Measurements from ENCODE around the gene GNG2.
"Not testable (repeated sequence)": the region's sequence is repeated elsewhere in the genome, so short reads cannot be mapped to it uniquely, and the experiment has no call there.

The GNG2 gene

DNA sequence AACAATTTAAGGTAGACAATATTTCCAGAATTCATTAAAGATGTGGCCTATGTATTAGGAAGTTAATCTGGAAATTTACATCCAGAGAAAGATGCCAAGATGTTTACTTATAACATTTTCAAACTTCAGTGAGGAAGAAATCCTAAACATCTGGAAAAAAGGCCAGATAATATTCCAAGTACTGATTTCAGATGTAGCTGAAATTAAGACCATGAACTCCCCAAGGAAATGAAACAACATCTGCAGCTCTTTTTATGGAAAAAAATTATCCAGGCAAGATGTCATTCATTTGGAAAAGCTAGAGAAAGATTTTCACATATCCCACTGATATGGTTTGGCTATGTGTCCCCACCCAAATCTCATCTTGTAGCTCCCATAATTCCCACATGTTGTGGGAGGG is 35.0 kb downstream of the GNG2 start:
- DNase-seq, result no peak

DNA sequence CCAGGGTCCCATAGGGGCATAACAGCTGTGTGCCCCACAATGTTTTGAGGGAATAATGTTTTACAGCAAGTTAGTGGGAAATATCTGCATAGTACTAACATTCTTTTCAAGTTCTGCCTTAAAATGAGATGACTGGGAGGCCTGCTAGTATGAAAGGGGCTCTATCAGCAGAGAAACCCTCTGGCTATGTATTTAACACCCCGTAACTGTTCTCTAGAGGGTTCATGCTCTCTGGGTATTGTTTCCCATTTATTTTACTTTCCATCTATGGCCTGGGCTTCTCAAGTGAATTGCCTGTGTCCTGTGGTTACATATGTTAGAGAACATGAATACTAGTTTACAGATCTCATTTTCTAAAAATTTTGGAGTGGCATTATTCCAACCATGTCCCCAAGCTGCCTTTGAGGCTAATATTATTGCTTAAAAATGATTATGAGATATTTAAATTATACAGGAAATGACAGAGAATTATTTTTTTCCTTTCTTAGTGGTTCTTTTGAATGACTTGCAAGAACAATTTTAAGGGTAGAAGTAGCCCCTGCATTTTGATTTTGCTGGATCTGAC is 37.5 kb downstream of the GNG2 start:
- DNase-seq, result no peak

DNA sequence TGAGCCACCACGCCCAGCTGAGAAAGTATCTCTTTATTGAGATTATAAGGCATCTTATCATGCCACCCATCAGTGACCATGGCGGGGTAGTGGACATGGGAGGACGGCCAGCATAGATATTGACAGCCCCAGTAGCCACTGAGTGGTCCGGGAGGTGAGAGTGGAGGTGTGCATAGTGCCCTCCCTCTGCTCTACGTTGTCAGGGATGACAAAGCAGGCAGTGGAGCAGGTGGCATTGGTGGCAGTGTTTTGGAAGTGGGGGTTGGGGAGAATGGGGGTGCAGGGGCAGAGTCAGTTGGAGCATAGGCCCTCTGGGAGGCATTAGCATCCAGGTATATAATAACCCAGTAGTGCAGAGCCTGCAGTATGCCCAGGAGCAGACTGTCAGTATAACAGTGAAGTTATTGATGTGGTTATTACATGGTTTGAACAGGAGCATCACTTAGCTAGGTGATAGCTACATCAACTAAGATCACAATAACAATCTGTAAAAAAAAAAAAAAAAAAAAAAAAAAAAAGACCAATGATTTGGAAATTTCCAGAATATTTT is 41.1 kb downstream of the GNG2 start:
- no peak for DNase-seq

DNA sequence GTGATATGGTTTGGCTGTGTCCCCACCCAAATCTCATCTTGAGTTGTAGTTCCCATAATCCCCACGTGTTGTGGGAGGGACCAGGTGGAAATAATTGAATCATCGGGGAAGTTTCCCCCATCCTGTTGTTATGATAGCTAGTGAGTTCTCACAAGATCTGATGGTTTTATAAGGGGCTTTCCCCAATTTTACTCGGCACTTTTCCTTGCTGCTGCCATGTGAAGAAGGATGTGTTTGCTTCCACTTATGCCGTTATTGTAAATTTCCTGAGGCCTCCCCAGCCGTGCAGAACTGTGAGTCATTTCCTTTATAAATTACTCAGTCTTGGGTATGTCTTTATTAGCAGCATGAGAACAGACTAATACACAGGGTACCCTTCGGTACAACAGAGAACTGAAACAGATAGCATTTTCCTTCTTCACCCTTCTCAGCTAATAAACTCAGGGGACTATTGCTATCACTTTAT is 45.3 kb downstream of the GNG2 start:
- DNase-seq, result not testable (repeated sequence)

DNA sequence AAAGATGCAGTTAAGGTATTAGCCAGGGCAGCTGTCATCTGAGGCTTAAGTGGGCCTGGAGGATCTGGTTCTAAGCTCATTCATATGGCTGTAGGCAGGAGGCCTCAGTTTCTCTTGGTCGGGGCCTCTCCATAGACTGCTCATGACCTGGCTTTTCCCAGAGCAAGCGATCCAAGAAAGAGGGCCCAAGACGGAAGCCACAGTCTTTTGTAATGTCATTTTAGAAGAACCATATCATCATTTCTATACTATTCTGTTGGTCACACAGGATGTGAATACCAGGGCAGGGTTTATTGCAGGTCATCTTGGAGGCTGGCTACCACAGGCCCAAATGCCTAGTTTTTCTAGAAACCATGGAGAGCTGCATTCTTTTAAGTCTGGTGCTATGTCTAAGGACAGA is 47.7 kb downstream of the GNG2 start:
- DNase-seq, result no peak

DNA sequence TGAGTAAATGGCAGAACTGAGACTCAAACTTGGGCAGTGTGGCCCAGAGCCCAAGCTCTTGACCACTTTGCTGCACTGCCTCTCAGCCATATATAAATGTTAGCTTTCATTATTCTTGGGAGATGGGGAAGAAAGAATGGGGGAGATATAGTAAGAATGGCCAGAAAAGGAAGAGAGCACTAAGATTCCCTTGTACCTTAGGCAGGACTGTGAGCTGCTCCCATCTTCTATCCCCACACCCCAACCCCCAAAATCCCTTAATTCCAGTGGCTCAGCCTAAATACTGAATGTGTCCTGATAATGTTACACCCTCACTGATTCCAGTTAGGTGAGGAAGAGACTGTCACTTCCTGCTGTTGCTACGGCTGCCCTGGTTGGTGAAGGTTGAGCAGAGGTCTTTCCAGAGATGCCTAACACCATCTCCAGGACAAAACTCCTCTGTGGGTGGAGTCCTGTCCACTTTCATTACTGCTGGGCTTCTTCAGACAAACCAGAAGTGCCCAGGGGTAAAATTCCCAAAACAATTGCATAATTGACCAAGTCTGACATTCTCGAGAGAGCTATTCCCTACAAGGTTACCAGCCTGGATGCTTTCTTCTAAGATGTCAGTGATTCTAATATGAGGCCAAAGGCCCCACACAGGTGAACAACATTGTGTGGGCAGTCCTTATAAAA is 51.8 kb downstream of the GNG2 start:
- no peak for DNase-seq

DNA sequence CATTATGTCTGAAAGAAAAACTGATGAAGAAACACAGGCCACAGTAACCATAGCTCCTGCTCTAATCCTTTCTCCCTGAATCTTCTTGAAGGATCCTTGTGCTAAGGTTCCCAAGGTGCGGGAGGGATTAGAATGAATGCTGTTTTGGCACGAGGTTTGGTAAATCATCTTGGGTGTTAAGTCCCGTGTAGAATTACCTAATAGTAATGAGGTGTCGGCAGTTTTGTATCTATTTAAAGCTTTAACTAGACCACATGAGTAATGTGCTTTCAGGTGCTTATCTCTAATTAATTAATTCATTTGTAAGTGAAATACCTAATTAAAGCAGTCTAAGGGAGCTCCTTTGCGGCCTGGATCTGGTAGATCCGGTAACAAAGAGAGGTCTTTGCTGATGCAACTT is 53.9 kb downstream of the GNG2 start:
- DNase-seq, result no peak

DNA sequence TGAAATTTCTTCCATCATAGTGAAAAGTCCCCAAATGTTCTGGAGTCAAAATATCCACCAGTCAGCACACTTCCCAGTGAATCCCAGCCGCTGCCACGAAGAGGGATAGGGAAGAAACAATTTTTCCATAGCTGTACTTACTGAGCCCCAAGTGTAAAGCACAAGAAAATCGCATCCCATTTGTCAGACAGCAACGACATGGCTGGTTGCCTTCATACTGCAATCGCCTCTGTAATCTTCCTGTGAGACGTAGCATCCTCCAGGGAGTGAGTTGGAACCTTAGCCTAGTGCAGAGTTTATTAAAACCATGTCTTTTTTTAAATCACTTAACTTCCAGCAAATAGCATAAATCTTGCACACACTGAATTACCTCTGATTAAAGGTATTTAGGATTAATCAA is 56.8 kb downstream of the GNG2 start:
- DNase-seq, result no peak

DNA sequence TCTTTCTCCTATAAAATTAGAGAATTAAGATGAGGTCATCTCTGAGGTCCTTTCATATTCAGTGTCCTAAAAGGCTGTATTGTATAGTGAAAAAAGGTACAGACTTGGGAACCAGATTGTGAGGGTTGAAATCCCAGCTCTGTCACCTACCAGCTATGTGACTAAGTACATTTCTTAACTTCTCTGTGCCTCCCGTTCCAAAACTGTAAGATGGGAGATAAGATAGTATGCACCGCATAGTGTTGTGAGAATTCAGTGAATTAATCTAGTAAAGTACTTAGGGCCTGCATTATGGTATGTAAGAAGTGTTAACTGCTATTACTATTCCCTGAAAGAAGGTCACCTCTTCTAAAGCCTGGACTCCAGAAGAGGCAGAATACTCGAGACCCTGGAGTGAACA is 60.6 kb downstream of the GNG2 start:
- no peak for DNase-seq

DNA sequence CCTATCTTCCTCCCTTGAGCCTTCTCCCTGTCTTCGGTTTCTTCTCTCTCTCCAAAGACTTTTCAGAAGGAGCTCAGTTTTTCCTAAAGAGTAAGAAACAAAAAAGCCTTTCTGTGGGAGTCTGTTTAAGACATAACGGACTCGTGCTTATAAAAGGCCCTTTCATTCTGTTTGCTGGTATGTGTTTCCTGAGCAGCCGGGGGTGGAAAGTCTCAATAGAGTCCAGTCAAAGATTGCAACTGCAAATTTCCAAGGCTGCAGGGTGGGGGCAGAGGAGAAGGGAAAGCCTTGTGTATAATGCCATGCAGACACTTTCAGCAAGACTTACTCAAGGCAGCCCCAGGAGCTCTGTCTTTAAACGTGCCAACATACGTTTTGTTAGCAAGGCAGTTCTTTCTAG is 62.2 kb downstream of the GNG2 start:
- no peak for DNase-seq

DNA sequence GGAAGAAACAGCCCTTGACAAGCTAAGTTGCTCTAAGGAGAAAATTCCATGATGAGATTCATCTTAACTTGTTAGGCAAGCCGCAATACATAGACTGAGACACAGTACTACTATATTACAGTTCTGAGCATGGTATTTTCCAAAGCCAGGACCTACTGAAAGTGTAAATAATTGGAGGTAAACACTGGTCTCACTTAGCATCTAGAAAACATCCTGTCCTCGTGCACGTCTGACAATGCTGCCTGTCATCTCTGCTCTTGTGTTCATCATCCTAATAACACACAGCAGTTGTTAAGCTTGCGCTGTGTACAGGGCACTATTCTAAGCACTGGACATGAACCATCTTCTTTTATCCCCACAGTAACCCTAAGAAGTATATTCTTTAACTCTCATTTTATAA is 64.2 kb downstream of the GNG2 start:
- DNase-seq, result no peak

DNA sequence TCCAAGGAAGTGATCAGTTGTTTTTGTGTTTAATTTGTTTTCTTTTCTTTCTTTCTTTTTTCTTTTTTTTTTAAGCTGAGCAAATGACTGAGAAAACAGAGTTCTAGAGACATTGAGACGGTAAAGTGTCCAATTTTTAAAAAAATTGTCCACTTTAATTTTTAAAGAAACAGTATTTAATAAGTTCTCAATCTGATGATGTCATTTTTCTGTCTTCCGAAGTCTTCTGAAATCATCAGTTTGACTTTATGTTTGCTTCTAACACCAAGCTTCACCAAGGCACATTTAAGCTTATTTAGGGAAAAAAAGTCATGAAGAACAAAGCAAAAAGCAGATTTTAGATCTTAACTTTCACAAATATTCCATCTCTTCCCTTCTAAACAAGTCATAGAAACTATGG is 65.6 kb downstream of the GNG2 start:
- DNase-seq, result no peak

DNA sequence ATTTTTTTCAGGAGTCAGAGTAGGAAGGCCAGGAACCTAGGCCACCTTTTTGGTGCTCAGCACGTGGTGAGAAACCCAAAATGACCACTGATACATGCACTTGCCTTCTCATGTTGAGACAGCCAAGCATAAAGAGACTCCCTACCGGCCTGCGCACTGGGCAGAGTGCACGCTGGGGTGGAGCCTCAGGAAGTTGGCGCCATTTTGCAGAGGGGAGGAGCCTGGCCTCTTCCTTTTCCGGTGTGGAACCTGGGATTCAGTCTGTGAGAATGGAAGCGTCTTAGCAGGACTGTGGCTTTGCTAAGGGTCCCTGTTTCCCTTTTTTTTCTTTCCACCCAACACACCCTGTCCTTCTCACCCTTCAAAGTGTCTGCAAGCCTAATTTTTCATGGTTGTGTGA is 66.0 kb downstream of the GNG2 start:
- no peak for DNase-seq

DNA sequence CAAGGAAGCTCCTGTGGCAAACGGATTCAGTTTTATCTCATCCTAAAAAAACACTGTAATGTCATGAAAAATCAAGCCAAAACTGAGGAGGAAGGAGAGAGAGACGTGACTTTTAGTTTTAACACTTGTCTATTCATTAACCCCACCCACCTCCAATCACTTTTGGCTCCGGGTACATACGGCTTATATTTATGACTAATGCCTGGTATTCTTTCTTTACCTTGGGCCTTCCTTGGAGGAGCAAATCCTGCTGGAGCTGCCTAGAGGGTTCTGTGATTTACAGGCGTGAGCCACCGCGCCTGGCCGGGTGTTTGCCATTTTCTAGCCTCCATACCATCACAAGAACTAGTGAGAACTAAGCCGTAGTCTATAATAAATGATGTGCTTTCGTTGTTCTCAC is 68.2 kb downstream of the GNG2 start:
- no peak for DNase-seq

DNA sequence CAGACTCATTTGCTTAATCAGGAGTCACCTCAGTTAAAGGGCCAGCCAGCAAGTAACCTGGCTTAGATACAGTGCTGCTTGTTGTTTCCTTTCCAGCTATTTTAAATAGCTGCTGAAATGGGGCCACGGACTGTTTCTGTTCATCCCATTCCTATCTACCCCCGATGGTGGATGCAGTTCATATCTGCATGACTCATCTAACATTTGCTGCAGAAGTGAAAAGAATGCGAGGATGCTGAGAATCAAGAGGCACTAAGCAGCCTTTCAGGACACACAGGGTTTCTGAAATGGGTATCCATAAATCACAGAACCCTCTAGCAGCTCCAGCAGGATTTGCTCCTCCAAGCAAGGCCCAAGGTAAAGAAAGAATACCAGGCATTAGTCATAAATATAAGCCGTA is 68.8 kb downstream of the GNG2 start:
- no peak for DNase-seq

DNA sequence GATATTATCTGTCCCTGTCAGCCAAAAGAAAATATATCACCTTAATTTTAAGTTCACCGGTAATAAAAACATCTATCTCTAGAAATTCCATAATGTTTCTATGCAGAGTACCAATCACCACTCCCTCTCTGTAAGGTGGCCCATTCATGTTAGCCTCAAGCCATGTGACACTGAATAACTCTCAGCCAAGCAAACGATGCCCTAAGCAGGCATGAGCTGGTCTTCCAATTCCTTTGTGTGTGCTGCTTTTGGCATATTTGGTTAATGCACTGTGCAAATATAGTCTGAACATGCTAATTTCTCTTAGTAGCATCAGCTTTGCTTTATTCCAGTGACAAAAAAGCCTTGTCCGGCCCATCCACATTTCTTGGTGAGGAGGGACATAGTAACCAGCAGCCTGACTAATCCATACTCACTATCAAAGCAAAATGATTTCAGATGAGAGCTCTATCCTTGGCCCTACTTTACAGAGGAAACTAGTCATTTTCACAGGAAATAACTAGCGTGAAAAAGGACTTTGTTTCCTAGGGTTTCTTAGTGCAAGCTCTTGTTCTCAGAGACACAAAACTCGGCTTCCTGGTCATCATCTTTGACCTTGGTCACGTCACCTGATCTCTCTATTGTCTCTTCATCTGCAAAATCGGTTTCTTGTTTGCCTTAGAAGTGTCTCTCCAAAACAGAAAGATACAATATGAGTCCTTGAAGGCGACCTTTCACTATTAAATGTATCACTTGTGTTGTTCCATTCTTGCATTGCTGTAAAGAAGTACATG is 69.7 kb downstream of the GNG2 start:
- no peak for DNase-seq

DNA sequence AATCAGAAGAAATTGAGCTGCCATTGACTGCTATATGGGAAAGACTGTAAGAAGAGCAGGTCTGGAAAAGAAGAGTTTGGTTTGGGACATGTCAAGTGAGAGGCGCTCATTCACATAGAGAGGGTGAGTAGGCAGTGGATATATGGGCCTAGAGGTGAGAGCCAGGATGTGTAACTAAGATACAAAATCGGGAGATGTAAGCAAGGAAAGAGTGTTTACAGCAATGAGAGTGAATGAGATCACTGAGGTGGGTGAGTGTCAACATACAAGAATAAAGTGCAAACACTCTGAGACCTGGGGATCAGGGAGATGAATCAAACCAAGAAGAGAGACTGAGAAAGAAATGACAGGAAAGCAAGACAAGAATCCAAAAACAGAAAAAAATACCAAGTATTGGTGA is 70.9 kb downstream of the GNG2 start:
- no peak for DNase-seq

DNA sequence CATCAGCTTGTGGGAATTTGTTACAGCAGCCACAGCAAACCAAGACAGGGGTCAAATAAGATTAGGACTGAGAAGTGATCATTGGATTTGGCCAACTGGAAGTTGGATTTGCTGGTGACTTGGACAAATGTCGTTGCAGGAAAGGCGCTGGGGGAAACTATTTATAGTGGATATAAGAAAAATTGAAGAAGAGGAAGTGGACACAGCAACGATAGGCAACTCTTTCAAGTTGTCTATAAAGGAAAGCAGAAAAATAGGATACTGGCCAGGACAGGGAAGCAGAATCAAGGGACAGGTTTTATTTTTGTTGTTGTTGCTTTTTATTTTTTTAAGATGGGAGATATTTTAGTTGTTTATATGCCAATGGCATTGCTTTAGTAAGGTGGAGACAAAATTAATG is 72.8 kb downstream of the GNG2 start:
- DNase-seq, result no peak

DNA sequence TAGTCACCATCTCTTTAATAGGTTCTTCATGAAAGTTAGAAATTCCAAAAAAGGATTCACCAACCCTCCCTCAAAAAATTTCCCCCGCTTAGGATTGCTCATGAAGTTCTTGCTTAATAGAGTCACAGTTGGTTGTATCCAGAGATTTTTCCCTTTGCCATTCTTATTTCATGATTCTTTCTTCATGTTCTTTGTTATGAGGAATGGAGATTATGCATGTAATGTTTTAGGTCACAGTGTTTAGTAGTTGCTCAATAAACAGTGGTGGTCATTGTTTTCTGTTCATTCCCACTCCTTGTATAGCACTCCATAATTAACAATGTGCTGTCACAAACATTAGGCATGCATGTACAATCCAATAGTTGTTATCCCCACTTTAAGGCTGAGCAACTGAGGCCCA is 77.7 kb downstream of the GNG2 start:
- no peak for DNase-seq

DNA sequence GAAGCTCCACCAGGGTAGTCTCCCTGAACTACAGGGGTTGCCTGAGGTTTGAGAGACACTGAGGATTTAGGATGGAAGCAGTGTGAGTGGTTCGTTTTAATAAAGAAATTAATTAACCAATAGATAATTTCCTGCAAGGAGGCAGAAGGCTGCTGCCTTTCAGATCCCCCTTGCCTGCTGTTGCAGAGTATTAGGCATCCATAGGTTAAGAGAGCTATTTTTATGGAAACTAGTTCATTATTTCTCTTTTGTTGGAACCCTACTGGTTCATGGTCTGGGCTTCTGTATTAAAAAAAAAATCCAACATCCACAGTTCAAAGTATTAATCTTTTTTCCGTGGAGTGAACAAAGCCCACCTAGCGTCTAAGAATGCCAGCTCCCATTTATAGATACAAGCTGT is 78.4 kb downstream of the GNG2 start:
- DNase-seq, result no peak

DNA sequence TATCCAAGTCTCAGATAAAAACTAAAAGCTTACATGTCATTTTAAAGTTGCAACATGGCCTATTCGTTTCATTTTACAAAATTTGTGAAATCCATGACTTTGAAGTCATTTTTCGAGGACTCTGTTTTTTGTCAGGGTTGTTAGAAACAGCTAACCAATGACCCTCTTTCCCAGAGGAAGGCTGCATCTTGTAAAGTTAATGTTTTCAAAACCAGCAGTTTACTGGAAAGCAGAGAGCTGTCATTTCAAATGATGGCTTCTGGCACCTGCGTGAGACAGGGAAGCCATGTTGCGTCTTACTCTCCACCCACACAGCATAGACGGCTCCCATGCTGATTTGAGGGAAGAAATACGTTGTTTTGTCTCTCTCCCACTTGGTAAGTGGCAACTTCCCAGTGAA is 78.8 kb downstream of the GNG2 start:
- no peak for DNase-seq

DNA sequence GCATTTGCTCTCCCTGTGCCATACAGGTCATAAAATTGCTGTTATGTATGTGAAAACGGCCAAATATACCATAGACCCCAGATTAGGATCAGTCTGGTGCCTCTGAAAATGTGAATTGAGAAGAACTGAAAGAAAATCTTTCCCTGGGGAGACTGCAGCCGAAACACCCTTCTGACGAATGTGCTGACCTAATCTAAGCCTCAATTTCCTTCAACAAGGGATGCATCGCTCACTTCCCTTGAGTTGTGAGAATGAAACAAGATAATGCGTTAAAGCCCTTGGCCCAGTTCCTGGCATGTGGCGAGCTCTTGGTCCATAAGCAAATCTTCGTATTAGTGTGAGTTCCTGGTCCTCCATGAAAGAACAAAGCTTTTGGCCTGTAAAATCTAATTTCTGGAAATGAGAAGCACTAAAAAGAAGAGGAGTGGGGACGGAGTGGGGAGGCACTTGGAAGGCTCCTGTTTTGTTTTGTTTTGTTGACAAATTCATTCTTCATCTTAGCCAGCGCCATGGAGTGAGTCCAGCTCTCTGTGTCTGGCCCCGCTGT is 79.4 kb downstream of the GNG2 start:
- no peak for DNase-seq

DNA sequence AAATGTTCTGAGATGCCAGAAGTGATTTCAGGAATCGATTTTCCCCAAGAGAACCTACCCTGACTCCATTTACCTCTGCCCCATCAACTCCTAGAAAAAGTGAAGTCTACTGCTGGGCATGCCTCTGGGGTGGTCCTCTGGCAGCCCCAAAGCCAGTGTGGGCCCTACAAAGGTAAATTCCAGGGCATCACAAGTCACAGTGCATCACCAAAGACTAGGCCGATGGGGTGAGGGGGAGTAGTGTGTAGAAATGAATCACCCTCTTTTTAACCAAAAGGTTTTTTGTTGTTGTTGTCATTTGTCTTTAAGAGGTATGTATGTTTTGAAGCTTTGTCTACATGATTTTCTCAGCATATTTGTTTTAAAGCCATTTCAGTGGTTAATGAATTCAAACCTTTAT is 82.6 kb downstream of the GNG2 start:
- no peak for DNase-seq

DNA sequence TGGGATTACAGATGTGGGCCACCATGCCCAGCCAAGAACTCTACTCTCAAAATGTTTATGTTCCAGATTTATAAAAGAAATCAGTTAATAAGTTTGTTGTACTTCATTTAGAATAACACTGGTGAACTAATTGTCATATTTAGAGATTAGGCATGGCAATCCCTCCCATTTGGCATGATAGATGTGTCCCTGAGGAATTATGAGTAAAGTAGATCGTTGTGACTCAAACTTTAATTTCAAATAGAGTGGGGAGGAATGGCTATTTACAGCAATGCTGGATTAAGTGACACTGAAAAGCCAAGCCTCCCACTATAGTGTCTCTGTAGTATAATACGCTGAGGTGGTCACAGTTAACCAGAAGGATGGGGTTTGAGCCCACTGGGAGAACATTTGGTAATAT is 89.6 kb downstream of the GNG2 start:
- DNase-seq, result no peak
